Omental fat pad (tissue), 4 donors: Measurements from ENCODE around the gene KIFBP. TPM values are rescaled to one million over a fixed set of nuclear protein-coding genes. Genes with fewer than 3 reads are reported as not detected.
"Not testable (repeated sequence)": the region's sequence is repeated elsewhere in the genome, so short reads cannot be mapped to it uniquely, and the experiment has no call there.

Source experiments
- ATAC-seq: fragments of 150-250 bp; one replicate; pipeline ENCODE4 v1.9.1; 2016; ENCODE audit warnings: mild to moderate bottlenecking, moderate library complexity; ENCODE audit not compliant: low FRiP score
- DNase-seq: peaks from one replicate; pipeline ENCODE4 v3.0.0-alpha.2; 2019; ENCODE audit warnings: low spot score
- total RNA-seq, 4 donors: library from RNA; depleted of rRNA; stranded (reverse); fragments of >200 nt; gene quantifications; one replicate each; pipeline ENCODE4 v1.1.0, GENCODE V29; 2016
- TF ChIP-seq, protein P1 (sequence below), 3 donors: fragments of 450-650 bp; IDR thresholded peaks; one replicate each; pipeline ENCODE4 v1.5.1; 2016 to 2017; ENCODE audit warnings: antibody characterized with exemption in 3 of 3, mild to moderate bottlenecking in 3 of 3, moderate library complexity in 2 of 3

Gene KIFBP
- total RNA-seq, 4 donors from 2014 or later = 25.0 to 36.4 (median 34.7) TPM

- DNase-seq (no peak), ATAC-seq (no peak)
- TF ChIP-seq, protein P1, sequence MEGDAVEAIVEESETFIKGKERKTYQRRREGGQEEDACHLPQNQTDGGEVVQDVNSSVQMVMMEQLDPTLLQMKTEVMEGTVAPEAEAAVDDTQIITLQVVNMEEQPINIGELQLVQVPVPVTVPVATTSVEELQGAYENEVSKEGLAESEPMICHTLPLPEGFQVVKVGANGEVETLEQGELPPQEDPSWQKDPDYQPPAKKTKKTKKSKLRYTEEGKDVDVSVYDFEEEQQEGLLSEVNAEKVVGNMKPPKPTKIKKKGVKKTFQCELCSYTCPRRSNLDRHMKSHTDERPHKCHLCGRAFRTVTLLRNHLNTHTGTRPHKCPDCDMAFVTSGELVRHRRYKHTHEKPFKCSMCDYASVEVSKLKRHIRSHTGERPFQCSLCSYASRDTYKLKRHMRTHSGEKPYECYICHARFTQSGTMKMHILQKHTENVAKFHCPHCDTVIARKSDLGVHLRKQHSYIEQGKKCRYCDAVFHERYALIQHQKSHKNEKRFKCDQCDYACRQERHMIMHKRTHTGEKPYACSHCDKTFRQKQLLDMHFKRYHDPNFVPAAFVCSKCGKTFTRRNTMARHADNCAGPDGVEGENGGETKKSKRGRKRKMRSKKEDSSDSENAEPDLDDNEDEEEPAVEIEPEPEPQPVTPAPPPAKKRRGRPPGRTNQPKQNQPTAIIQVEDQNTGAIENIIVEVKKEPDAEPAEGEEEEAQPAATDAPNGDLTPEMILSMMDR (IDR thresholded peaks at IDR 0.05) = no peak
Measured at GRCh38 chr10:68957284-68957615, 31.4 kb upstream of the KIFBP start.

GRCh38 chr10:68957654-68958053, 30.9 kb upstream of the KIFBP start:
- DNase-seq (no peak), ATAC-seq (no peak)
- TF ChIP-seq, protein P1 (IDR thresholded peaks at IDR 0.05) = no peak

- TF ChIP-seq, protein P1 (IDR thresholded peaks at IDR 0.05) = no peak
- DNase-seq (no peak), ATAC-seq (no peak)
Measured at GRCh38 chr10:68959695-68960527, 28.7 kb upstream of the KIFBP start.

- DNase-seq (no peak), ATAC-seq (no peak)
- TF ChIP-seq, protein P1 (IDR thresholded peaks at IDR 0.05) = no peak
Measured at GRCh38 chr10:68963151-68963550, 25.5 kb upstream of the KIFBP start.

GRCh38 chr10:68973975-68974374, 14.6 kb upstream of the KIFBP start:
- no peak for DNase-seq
- TF ChIP-seq, protein P1 (IDR thresholded peaks at IDR 0.05) = no peak
- ATAC-seq = no peak

DNA sequence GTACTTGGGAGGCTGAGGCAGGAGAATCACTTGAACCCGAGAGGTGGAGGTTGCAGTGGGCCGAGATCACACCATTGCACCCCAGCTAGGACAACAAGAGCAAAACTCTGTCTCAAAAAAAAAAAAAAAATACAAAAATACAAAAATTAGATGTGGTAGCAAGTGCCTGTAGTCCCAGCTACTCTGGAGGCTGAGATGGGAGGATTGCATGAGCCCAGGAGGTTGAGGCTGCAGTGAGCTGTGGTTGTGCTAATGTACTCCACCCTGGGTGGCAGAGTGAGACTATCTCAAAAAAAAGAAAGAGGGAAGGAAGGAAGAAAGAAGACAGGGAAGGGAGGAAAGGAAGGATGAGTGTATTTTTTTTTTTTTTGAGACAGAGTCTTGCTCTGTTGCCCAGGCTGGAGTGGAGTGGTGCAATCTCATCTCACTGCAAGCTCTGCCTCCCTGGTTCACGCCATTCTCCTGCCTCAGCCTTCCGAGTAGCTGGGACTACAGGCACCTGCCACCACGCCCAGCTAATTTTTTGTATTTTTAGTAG, 12.6 kb upstream of the KIFBP start:
- DNase-seq, ATAC-seq: not testable (repeated sequence)

DNA sequence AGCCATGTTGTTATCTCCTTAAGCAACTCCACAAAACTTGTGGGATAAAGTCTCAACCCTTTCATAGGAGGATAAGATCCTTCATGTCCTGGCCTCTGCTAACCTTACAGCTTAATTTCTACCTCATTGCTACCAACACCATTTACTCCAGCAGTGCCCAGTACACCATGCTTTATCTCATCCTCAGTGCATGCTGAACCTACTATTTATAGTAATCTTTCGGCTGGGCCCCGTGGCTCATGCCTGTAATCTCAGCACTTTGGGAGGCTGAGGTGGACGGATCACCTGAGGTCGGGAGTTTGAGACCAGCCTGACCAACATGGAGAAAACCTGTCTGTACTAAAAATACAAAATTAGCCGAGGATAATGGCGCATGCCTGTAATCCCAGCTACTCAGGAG, 8.9 kb upstream of the KIFBP start:
- not testable (repeated sequence) for ATAC-seq, DNase-seq

GRCh38 chr10:68981074-68981473, 7.5 kb upstream of the KIFBP start:
- TF ChIP-seq, protein P1 (IDR thresholded peaks at IDR 0.05) = no peak
- DNase-seq = no peak
- no peak for ATAC-seq
